Ureter (tissue), 1 donor: ENCODE data around the gene P3H4. TPM values are rescaled to one million over a fixed set of nuclear protein-coding genes. Genes with fewer than 3 reads are reported as not detected.

Experiments
- DNase-seq: peaks from one replicate; pipeline ENCODE4 v3.0.0-alpha.2; 2020; ENCODE audit warnings: low spot score
- total RNA-seq: library from RNA; stranded (reverse); gene quantifications from one replicate; pipeline ENCODE4 v1.2.4, GENCODE V29; 2023
- donor health status: DM: yes; HTN: yes; CAD: no.

Gene P3H4
- total RNA-seq, 1 donor from 2014 or later, result 7.8 TPM

DNA sequence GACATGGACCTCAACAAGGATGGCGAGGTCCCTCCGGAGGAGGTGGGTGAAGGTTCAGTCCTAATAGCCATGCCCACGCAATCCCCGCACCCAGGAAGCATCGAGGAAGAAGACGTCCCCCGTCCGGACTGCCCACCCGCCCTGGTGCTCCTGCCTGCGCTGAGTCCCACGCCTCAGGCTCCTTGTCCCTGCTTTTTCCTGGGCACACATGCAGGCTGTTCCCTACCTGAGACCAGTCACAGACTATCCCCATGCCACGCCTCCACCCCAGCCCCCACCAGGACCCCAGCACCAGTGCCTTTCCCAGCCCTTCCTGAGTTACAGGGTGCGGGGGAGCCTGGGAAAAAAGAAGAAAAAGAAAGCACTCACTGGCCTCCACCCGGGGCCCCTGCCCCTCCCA is 10.0 kb upstream of the P3H4 start:
- DNase-seq, result no peak

DNA sequence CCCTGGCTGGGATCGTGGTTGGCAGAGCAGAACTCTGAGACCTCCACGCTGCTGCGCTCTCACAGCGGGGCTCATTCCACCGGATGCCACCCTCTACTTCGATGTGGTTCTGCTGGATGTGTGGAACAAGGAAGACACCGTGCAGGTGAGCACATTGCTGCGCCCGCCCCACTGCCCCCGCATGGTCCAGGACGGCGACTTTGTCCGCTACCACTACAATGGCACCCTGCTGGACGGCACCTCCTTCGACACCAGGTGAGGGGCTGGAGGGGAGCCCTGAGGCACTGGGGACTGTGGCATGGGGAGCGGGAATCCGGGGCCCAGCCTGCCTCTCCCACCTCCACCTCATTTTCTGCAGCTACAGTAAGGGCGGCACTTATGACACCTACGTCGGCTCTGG is 6.3 kb upstream of the P3H4 start:
- no peak for DNase-seq

DNA sequence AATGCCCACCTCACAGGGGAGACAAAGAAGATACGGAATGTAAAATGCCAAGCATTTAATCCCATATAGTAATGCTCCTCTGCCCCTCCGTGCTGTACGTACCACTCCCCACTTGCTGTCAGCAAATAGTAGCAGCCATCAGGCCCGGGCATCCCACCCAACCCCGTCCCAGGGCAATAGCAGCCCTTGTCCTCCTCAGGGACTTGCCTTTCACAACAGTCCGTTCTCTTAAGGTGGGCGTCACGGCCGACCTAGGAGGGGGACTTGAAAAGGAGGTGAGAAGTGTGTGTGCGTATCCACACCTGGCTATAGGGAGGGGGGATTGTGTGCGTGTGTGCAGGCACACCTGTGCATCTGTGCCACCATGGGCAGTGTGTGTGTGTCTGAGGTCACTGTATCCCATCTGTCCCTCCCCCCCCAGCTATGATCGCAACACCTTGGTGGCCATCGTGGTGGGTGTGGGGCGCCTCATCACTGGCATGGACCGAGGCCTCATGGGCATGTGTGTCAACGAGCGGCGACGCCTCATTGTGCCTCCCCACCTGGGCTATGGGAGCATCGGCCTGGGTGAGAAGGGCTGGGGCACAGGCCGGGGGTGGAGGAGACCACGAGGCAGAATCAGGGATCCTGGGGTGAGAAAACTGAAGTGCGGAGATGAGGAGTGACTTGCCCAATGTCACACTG is 5.0 kb upstream of the P3H4 start:
- DNase-seq, result no peak

DNA sequence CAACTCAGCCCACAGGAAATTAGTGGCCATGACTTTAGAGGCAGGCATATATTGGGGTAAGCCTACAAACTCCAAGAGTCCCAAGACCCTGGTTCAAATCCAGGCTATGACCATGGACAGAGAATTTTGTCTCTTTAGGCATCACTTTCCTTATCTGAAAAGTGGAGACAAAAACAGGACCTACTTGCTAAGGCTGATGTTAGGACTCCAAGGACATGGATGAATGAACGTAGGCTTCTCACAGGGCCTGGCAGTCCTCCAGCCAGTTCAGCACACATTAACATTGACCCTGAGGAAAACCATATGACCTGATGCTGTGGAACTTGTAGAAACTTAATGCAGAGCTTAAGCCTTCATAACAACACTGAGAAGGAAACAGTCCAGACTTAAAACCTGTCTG is 2.4 kb upstream of the P3H4 start:
- DNase-seq, result no peak

DNA sequence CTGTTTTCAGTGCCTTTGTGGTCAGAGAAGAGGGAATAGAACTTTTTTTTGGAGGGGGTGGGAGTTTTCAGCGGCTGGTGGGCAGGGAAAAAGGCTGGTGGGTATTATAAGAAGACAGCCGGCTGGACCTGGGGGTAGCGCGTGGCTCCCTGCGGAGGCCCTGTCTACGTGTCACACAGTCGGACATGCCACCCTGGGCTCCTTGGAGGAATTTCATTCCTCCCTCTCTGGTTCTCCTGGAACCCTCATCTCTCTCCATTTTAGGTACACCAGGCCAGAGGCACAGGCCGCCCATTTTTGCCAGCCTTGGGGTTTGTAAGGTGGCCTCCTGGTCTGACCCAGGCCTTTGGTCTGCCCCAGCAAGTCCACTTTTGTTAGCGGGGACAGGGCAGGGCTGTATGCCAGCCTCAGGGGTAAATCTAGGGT is 2.0 kb upstream of the P3H4 start:
- DNase-seq, result no peak

DNA sequence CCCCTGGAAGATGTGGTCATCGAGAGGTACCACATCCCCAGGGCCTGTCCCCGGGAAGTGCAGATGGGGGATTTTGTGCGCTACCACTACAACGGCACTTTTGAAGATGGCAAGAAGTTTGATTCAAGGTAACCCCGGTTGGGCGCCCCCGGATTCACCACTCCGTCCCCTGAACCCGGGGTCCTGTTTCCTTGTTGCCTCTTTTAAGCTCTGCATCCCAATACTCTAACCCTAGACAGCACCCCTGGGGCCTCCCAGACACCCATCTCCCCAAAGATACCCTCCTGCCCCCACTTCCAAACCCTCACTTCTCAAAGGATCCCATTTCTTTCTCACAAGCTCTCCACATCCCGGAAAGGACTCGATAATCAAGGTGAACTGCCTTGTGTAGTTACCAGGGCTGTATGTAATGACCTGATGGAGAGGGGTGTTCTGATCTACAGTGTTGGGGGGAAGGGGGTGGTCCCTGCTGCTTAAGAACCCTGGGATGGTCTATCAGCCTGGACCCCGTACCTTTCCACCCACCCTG is 1.5 kb upstream of the P3H4 start:
- DNase-seq, result no peak

DNA sequence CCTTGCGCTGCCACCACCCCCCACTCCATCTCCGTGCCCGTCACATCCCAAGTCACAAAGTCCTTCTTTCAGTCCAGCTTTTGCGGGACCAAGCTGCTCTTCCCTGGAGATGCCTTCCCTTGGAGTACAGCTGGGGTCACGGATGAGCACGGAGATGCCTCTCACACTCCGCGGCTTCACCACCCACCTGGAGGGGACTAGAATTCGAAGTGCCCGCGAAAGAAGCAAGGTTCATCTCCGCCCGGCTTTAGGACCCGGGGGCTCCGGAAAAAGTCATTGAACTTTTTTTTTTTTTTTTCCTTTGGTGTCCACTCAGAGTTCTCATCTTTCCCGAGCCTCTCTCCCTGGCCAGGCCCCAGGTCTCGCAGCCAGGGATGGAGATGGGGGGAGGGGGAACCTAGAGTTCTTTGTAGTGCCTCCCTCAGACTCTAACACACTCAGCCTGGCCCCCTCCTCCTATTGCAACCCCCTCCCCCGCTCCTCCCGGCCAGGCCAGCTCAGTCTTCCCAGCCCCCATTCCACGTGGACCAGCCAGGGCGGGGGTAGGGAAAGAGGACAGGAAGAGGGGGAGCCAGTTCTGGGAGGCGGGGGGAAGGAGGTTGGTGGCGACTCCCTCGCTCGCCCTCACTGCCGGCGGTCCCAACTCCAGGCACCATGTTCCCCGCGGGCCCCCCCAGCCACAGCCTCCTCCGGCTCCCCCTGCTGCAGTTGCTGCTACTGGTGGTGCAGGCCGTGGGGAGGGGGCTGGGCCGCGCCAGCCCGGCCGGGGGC is 817 bp upstream of the P3H4 start, which contains the start of gene FKBP10:
Gene FKBP10, plus strand, starts transcription at position 624 of the 771 bp plus-strand sequence. Its CDS starts 31 bp downstream, at position 655.
- peak; percentile 70 for DNase-seq

DNA sequence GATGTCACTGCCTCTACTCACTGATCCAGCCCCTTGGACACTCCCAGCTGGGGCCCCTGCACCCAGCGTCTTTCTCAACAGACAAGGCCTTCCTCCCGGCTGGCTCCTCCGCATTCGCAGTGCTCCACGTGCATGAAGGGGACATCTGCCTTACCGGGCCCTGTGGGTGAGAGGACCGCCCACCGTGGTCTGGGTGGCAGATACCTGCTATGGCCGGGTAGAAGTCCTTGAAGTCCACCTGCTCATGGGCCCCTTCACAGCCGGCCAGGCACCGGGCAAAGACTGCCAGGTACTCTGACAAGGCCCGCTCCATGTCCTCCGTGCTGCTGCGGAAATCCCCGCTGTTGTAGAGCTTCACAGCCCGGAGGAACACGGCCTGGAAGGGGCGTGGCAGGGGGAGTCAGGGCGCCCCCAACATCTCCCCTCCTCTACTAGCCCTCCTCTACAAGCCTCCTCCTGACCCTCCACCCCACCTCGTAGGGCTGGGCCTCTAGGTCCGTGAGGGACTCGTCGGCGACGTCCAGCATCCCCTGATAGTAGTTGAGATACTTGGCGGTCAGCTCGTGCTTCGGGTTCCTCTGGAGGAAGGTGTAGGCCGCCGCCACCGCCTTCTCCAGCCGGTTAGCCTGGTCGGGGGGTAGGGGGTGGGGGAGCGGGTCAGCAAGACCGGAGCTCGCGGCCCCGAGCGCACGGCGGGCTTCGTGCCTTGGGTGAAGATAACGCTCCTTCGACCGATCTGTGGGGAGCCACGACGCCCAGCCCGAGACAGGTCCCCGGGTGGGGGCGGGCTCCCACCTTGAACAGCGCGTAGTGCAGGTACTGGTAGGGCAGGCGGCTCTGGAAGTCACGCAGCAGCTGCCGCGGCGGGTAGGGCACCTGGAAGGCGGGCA is 845 bp downstream of the P3H4 start:
- no peak for DNase-seq

DNA sequence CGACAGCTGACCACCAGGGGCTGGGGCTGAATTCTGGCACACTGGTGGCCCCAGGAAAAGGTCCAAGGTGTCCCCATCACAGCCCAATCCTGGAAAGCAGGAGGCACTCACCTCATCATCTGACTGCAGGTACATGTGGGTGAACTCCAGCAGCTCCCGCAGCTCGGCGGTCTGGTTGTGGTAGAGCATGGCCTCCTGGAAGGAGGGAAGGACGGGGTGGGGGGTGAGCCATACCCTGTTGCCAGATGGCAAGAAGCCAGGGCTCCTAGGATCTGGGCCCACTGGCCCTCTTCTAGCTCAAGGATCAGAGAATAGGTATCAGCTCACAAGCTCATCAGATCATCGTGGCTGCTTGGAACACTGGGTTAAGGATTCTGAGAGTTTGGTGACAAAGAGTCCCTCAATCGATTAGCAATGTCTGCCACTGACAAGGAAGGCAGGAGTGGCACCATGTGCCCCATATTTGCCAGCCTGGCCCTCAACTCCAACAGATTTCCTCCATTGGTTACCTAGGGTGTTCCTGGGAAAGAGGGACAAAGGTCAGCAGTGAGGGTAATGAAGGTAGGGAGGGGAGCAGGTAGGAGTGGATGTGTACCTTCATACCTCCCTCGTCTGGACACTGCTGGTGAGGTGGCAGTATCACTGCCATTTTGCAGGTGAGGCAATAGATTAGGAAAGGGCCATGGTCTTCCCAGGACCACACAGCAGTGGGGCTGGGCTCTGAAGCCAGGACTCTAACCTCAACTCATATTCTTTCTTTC is 4.9 kb downstream of the P3H4 start:
- no peak for DNase-seq

DNA sequence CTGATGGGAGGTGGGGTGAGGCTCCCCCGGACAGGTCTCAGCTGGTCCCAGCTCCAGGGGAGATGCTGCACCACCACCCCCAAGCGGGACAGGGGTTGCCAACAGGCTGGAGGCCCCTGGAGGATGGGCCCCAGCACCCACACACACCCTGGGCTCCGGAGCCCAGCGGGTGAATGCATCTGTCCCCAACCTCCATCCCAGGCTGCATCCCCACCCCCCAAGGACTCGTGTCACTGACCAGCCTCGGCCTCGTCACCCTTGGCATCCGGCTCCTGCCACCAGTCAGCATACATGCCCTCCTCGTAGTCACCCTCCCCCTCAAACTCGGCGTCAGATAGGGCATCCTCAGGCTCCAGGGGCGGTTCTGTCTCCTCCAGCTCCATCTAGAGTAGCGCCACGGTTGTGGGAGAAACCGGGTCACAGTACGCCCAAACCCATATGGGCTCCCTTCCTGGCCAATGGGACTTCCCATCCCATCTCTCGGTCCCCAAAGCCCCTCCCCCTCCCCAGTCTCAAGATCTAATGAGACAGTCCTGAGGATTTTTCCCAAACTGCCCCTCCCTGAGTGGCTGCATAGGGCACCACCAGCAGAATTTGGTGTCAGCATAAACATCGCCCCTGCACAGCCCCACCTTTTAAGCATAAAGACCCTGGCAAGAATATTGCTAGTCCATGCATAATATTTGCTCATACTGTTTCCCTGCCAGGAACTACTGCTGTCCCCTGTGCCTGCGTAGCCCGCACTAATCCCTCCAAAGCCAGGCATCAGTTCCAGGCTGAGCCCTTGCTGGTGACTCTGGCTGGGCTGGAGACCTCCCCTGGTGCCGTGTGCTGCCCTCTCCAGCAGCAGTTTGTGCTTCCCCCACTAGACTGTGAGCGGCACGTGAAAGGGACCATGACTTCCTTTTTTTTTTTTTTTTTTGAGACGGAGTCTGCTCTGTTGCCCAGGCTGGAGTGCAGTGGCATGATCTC is 8.4 kb downstream of the P3H4 start:
- DNase-seq, result no peak

DNA sequence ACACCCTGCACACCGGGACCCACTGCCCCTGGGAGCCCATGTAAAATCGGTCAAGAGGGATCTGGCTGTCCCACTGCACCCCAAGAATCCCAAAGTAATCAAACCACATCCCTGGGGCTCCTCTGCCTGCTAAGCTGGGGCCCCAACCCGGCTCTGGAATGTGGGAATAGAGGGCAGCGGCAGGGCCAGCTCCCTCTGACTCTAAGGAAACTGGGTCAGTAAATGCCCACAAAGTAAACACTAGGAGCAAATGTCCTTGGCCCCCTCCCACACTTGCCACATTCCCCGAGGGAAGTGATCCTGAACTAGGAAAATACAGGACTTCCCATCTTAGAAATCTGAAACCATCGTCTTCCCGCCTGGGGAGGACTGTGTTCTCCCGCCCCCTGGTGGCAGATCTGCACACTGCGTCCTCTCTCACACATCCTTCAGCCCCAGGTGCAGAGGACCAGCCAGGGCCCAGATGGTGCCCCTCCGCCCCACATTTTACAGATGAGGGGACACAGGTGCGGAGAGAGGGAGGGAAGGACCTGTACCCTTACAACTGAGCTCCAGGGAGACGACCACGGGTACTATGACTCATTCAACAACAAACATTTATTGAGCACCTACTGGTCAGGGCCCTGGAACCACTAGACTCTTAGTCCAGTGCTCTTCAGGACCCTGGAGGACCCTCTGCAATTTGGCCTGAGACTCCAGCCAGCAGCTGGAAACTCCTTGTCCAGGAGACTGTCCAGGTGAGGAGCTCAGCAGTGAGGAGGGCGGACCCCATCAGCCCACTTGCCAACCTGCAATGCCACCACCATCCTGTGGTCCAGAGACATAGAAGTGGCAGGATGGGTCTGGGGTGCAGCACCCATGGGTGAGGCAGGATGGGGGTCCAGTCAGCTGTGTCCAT is 10.1 kb downstream of the P3H4 start:
- DNase-seq, result peak; percentile 90

DNA sequence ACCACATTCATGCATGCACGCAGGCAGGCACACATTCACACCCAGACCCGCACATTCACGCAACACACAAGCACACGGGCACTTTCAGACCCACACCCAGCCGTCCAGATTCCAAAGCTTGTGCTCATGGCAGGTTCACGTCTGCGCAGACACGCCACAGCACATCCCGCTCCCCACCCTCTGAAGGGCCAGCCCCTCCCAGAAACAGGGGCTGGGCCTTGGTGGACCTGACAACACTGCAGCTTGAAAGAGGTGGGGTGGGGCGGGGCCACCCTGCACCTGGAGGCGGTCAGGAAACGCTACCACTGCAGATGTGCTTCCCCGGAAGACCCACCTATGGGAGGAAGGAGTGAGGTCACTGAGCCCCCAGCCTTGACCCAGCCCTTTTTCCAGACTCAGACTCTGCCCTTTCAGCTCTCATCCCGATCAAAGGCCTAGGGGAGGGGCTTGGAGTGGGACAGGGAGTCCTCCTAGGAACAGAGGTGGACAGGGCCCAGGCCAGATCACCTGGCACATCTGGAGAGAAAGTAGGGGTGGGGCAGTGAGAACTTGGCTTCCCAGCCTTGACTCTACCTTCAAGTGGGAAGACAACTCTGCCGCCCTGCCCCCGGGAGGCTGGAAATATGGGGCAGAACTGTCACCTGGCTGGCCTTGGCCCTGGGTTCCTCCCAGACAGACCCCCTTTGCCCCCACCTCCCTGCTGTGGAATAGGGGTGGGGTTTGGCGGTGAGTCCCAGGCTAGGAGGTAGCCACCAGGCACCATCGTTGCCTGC is 11.0 kb downstream of the P3H4 start:
- peak; percentile 90 for DNase-seq

DNA sequence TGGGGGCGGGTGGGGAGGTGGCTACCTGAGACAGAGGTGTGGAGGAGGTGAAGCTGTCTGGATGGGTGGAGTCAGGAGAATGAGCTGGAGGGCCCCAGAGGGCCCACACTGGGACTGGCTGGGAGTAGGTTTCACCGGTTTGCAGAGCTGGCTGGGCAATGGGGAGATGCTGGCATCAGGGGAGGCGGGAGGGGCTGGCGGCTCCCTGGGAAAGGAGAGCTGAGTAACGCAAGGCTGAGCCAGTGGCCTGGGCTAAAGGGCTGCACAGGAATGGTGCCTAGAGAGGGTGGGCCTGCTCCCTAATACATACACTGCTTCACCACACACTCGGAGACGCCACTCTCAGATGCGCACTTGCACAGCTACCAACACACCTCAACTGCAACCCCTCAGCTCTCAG is 12.4 kb downstream of the P3H4 start:
- no peak for DNase-seq

DNA sequence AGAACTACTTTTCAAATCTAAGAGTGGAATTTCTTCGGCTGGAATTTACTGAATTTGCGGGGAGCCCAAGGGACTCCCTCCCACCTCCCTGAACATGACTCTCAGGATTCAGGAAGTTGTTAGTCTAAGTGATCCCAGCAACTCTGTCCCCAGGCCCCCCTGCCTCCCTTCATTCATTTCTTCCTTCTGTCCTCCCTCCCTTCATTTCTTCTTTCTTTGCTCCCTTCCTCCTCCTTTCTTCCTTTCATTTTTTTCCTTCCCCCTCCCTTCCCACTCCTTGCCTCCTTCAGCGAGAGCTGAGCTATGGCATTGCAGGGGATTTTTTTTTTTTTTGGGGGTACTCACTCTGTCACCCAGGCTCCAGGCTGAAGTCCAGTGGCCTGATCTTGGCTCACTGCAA is 14.4 kb downstream of the P3H4 start:
- no peak for DNase-seq

DNA sequence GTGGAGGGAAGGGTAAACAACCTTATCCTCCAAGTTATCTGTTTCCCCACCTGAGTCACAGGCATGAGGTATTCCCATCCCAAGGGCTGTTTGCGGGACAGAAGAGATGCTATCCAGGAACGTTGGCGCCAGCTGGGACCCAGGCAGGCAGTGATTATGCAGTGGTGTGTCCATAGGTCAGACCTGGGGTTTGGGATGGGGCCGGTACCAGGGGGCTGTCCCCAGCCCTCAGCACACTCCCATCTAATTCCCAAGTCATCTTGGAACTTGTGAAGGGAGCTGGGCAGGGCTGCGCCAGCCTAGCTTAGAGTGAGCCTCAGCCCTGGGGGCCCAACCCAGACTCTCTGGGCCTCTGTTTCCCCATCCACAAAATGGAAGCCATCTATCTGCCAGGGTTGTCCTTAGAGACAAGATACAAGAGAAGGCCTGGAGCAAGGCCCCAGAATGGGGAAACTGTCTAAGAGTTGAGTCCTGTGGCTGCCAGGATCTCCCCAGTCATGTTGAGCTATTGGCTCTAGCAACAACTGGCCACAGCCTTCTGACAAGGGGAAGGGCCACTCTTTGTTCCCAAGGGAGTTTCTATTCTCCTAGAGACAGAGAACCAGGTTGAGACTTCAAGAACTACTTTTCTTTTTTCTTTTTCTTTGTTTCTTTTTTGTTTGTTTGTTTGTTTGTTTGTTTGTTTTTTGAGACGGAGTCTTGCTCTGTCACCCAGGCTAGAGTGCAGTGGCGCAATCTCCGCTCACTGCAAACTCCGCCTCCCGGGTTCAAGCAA is 15.4 kb downstream of the P3H4 start:
- no peak for DNase-seq

DNA sequence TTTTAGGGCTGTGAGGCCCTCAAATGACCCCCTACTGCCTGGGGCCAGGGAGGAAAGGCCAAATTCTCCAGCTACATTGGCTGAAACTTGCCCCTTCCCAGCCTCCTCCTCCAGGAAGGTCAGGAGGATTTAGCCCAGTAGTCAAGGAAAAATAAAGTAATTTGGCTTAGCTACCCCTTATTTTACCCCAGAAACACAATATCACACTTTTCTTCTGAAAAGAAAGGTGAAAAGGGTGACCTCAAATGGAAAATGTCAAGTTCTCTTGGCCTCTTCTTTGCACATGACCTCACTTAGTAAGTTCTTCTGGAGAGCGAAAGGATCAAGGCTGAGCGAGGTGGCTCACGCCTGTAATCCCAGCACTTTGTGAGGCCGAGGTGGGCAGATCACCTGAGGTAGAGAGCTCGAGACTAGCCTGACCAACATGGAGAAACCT is 17.2 kb downstream of the P3H4 start:
- DNase-seq, result no peak

DNA sequence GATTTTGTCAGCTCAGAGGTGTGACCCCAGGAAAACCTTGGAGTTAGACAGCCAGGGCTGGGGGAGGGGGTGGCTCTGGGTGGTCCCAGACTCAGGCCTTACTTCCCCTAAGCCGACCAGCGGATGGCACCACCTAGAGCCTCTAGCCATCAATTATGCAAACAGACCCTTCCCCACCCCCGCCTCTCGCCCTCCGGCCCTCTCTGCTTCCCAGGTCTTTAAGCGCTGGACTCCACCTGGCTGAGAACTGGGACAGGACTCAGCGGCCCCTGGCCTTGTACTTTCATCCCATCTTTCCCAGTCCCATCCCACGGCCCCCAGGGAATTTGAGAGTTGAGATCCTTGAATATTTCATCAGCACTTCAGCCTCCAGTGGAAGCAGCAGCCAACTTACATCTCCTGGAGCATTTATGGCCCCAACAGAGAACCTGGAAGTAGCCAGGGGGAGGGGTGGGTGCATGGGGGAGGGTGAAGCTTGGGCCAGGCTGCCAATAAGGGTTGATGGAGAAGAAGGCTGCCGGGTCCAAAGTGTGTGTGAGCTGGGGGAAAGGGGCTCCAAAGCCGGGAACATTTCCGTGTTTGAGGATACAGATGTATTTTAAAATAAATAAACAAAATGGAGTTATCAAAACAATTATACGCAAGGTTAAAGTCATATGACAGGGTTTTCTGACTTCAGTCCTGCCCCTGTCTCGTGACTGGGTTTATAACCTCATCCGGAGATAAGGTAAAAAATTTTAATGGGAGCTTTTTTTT is 17.8 kb downstream of the P3H4 start:
- DNase-seq, result no peak
